ENCODE data around the gene DNASE2.

- TF ChIP-seq POLR2AphosphoS5 (IDR thresholded peaks at IDR 0.05; ENCODE audit: low read depth) (no peak), REST (IDR thresholded peaks at IDR 0.05; ENCODE audit: insufficient replicate concordance, low read depth) (no peak)
- TF ChIP-seq, protein P1, sequence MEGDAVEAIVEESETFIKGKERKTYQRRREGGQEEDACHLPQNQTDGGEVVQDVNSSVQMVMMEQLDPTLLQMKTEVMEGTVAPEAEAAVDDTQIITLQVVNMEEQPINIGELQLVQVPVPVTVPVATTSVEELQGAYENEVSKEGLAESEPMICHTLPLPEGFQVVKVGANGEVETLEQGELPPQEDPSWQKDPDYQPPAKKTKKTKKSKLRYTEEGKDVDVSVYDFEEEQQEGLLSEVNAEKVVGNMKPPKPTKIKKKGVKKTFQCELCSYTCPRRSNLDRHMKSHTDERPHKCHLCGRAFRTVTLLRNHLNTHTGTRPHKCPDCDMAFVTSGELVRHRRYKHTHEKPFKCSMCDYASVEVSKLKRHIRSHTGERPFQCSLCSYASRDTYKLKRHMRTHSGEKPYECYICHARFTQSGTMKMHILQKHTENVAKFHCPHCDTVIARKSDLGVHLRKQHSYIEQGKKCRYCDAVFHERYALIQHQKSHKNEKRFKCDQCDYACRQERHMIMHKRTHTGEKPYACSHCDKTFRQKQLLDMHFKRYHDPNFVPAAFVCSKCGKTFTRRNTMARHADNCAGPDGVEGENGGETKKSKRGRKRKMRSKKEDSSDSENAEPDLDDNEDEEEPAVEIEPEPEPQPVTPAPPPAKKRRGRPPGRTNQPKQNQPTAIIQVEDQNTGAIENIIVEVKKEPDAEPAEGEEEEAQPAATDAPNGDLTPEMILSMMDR (IDR thresholded peaks at IDR 0.05; ENCODE audit: insufficient read depth, low read length), result no peak
Observed at GRCh38 chr19:12828494-12828893, 52.8 kb downstream of the DNASE2 start.

All from HL-60 (cell line).